ENCODE results near the gene GATAD2A. TPM values are rescaled to one million over a fixed set of nuclear protein-coding genes. Genes with fewer than 3 reads are reported as not detected.

The GATAD2A gene
- total and polyA plus RNA-seq, 2 donors (not counting 1 experiment from before 2014, with no cell fraction given): 31.7 to 63.5 TPM

Other genes with a start within 250 kb of the GATAD2A start
- gene MEF2B, start 235.4 kb upstream of the GATAD2A start, total RNA-seq: under 0.01 and 0.33 TPM in 2 replicates
- gene MEF2B, start 235.4 kb upstream of the GATAD2A start, polyA plus RNA-seq: 0.19 and 0.35 TPM in 2 replicates
- gene BORCS8, start 213.5 kb upstream of the GATAD2A start, total RNA-seq: 8.7 and 13.9 TPM in 2 replicates
- gene BORCS8, start 213.5 kb upstream of the GATAD2A start, polyA plus RNA-seq: 10.7 and 16.8 TPM in 2 replicates
- 60.1 and 65.2 TPM in 2 replicates for gene RFXANK, start 213.4 kb upstream of the GATAD2A start, total RNA-seq
- 31.9 and 45.3 TPM in 2 replicates for gene RFXANK, start 213.4 kb upstream of the GATAD2A start, polyA plus RNA-seq
- gene NR2C2AP, start 202.3 kb upstream of the GATAD2A start, total RNA-seq: 3.3 and 4.4 TPM in 2 replicates
- gene NR2C2AP, start 202.3 kb upstream of the GATAD2A start, polyA plus RNA-seq: 4.6 and 9.8 TPM in 2 replicates
- under 0.01 TPM in 2 replicates for gene NCAN, start 193.7 kb upstream of the GATAD2A start, total RNA-seq
- gene NCAN, start 193.7 kb upstream of the GATAD2A start, polyA plus RNA-seq: not detected in 2 replicates
- gene TM6SF2, start 132.4 kb upstream of the GATAD2A start, total RNA-seq: 0.26 and 0.99 TPM in 2 replicates
- gene TM6SF2, start 132.4 kb upstream of the GATAD2A start, polyA plus RNA-seq: 0.23 and 0.27 TPM in 2 replicates
- 15.7 and 27.7 TPM in 2 replicates for gene SUGP1, start 85.2 kb upstream of the GATAD2A start, total RNA-seq
- gene SUGP1, start 85.2 kb upstream of the GATAD2A start, polyA plus RNA-seq: 17.3 and 25.2 TPM in 2 replicates
- gene MAU2, start 84.8 kb upstream of the GATAD2A start, total RNA-seq: 21.1 and 29.4 TPM in 2 replicates
- gene MAU2, start 84.8 kb upstream of the GATAD2A start, polyA plus RNA-seq: 11.1 TPM in 2 replicates
- gene TSSK6, start 109.9 kb downstream of the GATAD2A start, total RNA-seq: 3.1 and 5.8 TPM in 2 replicates
- gene TSSK6, start 109.9 kb downstream of the GATAD2A start, polyA plus RNA-seq: 0.32 and 0.47 TPM in 2 replicates
- 215 and 221 TPM in 2 replicates for gene NDUFA13, start 110.5 kb downstream of the GATAD2A start, total RNA-seq
- 306 and 472 TPM in 2 replicates for gene NDUFA13, start 110.5 kb downstream of the GATAD2A start, polyA plus RNA-seq
- gene YJEFN3, start 123.2 kb downstream of the GATAD2A start, total RNA-seq: 0.50 and 0.51 TPM in 2 replicates
- 0.62 and 0.69 TPM in 2 replicates for gene YJEFN3, start 123.2 kb downstream of the GATAD2A start, polyA plus RNA-seq
- gene CILP2, start 132.6 kb downstream of the GATAD2A start, total RNA-seq: 0.51 and 0.66 TPM in 2 replicates
- 0.10 and 0.23 TPM in 2 replicates for gene CILP2, start 132.6 kb downstream of the GATAD2A start, polyA plus RNA-seq
- gene PBX4, start 213.0 kb downstream of the GATAD2A start, total RNA-seq: 1.5 and 1.7 TPM in 2 replicates
- gene PBX4, start 213.0 kb downstream of the GATAD2A start, polyA plus RNA-seq: 0.39 and 1.2 TPM in 2 replicates
- gene LPAR2, start 222.5 kb downstream of the GATAD2A start, total RNA-seq: 1.0 and 1.5 TPM in 2 replicates
- gene LPAR2, start 222.5 kb downstream of the GATAD2A start, polyA plus RNA-seq: 0.81 and 1.3 TPM in 2 replicates
- 2.1 and 5.3 TPM in 2 replicates for gene GMIP, start 238.0 kb downstream of the GATAD2A start, total RNA-seq
- gene GMIP, start 238.0 kb downstream of the GATAD2A start, polyA plus RNA-seq: 2.3 and 2.9 TPM in 2 replicates

Data from fibroblast of lung (primary cell).